ENCODE data around the gene GNG2.

GNG2 gene

DNA sequence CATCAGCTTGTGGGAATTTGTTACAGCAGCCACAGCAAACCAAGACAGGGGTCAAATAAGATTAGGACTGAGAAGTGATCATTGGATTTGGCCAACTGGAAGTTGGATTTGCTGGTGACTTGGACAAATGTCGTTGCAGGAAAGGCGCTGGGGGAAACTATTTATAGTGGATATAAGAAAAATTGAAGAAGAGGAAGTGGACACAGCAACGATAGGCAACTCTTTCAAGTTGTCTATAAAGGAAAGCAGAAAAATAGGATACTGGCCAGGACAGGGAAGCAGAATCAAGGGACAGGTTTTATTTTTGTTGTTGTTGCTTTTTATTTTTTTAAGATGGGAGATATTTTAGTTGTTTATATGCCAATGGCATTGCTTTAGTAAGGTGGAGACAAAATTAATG, 72.8 kb downstream of the GNG2 start:
- no peak overlapping the region for H3K27ac ChIP-seq
- H3K4me3 ChIP-seq (ENCODE audit: low read depth, low read length), result no peak overlapping the region
- H3K27me3 ChIP-seq (replicated peaks), result no peaks in the 10 kb centered on the region
- no peaks in the 10 kb centered on the region for H3K36me3 ChIP-seq (replicated peaks)
- DNase-seq, result no peak
- in situ Hi-C loops (cut with HindIII; ENCODE audit: low pct_ligation_motif_present, low sequenced_read_pairs), result no loop called here
- TF ChIP-seq, protein P1, sequence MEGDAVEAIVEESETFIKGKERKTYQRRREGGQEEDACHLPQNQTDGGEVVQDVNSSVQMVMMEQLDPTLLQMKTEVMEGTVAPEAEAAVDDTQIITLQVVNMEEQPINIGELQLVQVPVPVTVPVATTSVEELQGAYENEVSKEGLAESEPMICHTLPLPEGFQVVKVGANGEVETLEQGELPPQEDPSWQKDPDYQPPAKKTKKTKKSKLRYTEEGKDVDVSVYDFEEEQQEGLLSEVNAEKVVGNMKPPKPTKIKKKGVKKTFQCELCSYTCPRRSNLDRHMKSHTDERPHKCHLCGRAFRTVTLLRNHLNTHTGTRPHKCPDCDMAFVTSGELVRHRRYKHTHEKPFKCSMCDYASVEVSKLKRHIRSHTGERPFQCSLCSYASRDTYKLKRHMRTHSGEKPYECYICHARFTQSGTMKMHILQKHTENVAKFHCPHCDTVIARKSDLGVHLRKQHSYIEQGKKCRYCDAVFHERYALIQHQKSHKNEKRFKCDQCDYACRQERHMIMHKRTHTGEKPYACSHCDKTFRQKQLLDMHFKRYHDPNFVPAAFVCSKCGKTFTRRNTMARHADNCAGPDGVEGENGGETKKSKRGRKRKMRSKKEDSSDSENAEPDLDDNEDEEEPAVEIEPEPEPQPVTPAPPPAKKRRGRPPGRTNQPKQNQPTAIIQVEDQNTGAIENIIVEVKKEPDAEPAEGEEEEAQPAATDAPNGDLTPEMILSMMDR (IDR thresholded peaks at IDR 0.05; ENCODE audit: low read depth, low read length, missing control alignments), result no peak

DNA sequence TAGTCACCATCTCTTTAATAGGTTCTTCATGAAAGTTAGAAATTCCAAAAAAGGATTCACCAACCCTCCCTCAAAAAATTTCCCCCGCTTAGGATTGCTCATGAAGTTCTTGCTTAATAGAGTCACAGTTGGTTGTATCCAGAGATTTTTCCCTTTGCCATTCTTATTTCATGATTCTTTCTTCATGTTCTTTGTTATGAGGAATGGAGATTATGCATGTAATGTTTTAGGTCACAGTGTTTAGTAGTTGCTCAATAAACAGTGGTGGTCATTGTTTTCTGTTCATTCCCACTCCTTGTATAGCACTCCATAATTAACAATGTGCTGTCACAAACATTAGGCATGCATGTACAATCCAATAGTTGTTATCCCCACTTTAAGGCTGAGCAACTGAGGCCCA, 77.7 kb downstream of the GNG2 start:
- DNase-seq, result no peak
- Histone ChIP-seq H3K27me3 (replicated peaks) (no peaks in the 10 kb centered on the region), H3K36me3 (replicated peaks) (no peaks in the 10 kb centered on the region), H3K4me3 (ENCODE audit: low read depth, low read length) (no peak overlapping the region), H3K27ac (no peak overlapping the region)
- TF ChIP-seq, protein P1 (IDR thresholded peaks at IDR 0.05; ENCODE audit: low read depth, low read length, missing control alignments), result no peak
- in situ Hi-C loops (cut with HindIII; ENCODE audit: low pct_ligation_motif_present, low sequenced_read_pairs), result no loop called here

DNA sequence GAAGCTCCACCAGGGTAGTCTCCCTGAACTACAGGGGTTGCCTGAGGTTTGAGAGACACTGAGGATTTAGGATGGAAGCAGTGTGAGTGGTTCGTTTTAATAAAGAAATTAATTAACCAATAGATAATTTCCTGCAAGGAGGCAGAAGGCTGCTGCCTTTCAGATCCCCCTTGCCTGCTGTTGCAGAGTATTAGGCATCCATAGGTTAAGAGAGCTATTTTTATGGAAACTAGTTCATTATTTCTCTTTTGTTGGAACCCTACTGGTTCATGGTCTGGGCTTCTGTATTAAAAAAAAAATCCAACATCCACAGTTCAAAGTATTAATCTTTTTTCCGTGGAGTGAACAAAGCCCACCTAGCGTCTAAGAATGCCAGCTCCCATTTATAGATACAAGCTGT, 78.4 kb downstream of the GNG2 start:
- in situ Hi-C loops (cut with HindIII; ENCODE audit: low pct_ligation_motif_present, low sequenced_read_pairs), result no loop called here
- no peak for DNase-seq
- H3K27me3 ChIP-seq (replicated peaks), result no peaks in the 10 kb centered on the region
- TF ChIP-seq, protein P1 (IDR thresholded peaks at IDR 0.05; ENCODE audit: low read depth, low read length, missing control alignments), result no peak
- H3K4me3 ChIP-seq (ENCODE audit: low read depth, low read length), result no peak overlapping the region
- H3K36me3 ChIP-seq (replicated peaks), result no peaks in the 10 kb centered on the region
- H3K27ac ChIP-seq, result no peak overlapping the region

DNA sequence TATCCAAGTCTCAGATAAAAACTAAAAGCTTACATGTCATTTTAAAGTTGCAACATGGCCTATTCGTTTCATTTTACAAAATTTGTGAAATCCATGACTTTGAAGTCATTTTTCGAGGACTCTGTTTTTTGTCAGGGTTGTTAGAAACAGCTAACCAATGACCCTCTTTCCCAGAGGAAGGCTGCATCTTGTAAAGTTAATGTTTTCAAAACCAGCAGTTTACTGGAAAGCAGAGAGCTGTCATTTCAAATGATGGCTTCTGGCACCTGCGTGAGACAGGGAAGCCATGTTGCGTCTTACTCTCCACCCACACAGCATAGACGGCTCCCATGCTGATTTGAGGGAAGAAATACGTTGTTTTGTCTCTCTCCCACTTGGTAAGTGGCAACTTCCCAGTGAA, 78.8 kb downstream of the GNG2 start:
- in situ Hi-C loops (cut with HindIII; ENCODE audit: low pct_ligation_motif_present, low sequenced_read_pairs), result no loop called here

DNA sequence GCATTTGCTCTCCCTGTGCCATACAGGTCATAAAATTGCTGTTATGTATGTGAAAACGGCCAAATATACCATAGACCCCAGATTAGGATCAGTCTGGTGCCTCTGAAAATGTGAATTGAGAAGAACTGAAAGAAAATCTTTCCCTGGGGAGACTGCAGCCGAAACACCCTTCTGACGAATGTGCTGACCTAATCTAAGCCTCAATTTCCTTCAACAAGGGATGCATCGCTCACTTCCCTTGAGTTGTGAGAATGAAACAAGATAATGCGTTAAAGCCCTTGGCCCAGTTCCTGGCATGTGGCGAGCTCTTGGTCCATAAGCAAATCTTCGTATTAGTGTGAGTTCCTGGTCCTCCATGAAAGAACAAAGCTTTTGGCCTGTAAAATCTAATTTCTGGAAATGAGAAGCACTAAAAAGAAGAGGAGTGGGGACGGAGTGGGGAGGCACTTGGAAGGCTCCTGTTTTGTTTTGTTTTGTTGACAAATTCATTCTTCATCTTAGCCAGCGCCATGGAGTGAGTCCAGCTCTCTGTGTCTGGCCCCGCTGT, 79.4 kb downstream of the GNG2 start:
- no peak for DNase-seq
- Histone ChIP-seq H3K27ac (no peak overlapping the region), H3K36me3 (replicated peaks) (no peaks in the 10 kb centered on the region), H3K4me3 (ENCODE audit: low read depth, low read length) (no peak overlapping the region), H3K27me3 (replicated peaks) (no peaks in the 10 kb centered on the region)
- TF ChIP-seq, protein P1 (IDR thresholded peaks at IDR 0.05; ENCODE audit: low read depth, low read length, missing control alignments), result no peak
- in situ Hi-C loops (cut with HindIII; ENCODE audit: low pct_ligation_motif_present, low sequenced_read_pairs), result no loop called here

More for the DNA sequence above, 78.8 kb downstream of the GNG2 start:
- TF ChIP-seq, protein P1 (IDR thresholded peaks at IDR 0.05; ENCODE audit: low read depth, low read length, missing control alignments), result no peak
- no peak overlapping the region for H3K4me3 ChIP-seq (ENCODE audit: low read depth, low read length)
- H3K27me3 ChIP-seq (replicated peaks), result no peaks in the 10 kb centered on the region
- no peak for DNase-seq
- H3K27ac ChIP-seq, result no peak overlapping the region
- no peaks in the 10 kb centered on the region for H3K36me3 ChIP-seq (replicated peaks)

DNA sequence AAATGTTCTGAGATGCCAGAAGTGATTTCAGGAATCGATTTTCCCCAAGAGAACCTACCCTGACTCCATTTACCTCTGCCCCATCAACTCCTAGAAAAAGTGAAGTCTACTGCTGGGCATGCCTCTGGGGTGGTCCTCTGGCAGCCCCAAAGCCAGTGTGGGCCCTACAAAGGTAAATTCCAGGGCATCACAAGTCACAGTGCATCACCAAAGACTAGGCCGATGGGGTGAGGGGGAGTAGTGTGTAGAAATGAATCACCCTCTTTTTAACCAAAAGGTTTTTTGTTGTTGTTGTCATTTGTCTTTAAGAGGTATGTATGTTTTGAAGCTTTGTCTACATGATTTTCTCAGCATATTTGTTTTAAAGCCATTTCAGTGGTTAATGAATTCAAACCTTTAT, 82.6 kb downstream of the GNG2 start:
- in situ Hi-C loops (cut with HindIII; ENCODE audit: low pct_ligation_motif_present, low sequenced_read_pairs), result no loop called here
- TF ChIP-seq, protein P1 (IDR thresholded peaks at IDR 0.05; ENCODE audit: low read depth, low read length, missing control alignments), result no peak
- H3K4me3 ChIP-seq (ENCODE audit: low read depth, low read length), result no peak overlapping the region

More for the DNA sequence above, 82.6 kb downstream of the GNG2 start:
- Histone ChIP-seq H3K27me3 (replicated peaks) (no peaks in the 10 kb centered on the region), H3K36me3 (replicated peaks) (no peaks in the 10 kb centered on the region), H3K27ac (no peak overlapping the region)
- DNase-seq, result no peak
